Skin epidermis (tissue), 12 donors: ENCODE results near the gene FGFBP1.

Experiments used
- H3K27ac ChIP-seq, 21 experiments: fragments of 200-600 bp; sonication (generic) in 11 of 21; one replicate each; pipeline ENCODE4 v1.5.0; 2020; ENCODE audit warnings: mild to moderate bottlenecking in 3 of 21, inconsistent platforms in 2 of 21, moderate library complexity in 2 of 21
- H3K4me3 ChIP-seq, 7 experiments: fragments of 200-600 bp; sonication (generic) in 2 of 7; one replicate each; pipeline ENCODE4 v1.5.0; 2020; ENCODE audit warnings: inconsistent platforms in 2 of 7, mild to moderate bottlenecking in 2 of 7, moderate library complexity in 1 of 7

The FGFBP1 gene

GRCh38 chr4:15948826-15949225, 10.3 kb upstream of the FGFBP1 start:
- no peak overlapping the region for H3K27ac ChIP-seq

GRCh38 chr4:15947684-15948083, 9.1 kb upstream of the FGFBP1 start:
- Histone ChIP-seq H3K4me3 (no peak overlapping the region), H3K27ac (no peak overlapping the region)

More at GRCh38 chr4:15948826-15949225, 10.3 kb upstream of the FGFBP1 start:
- H3K4me3 ChIP-seq = no peak overlapping the region

- no peak overlapping the region for H3K4me3 ChIP-seq
- no peak overlapping the region for H3K27ac ChIP-seq
Measured at GRCh38 chr4:15945516-15945915, 7.0 kb upstream of the FGFBP1 start.

GRCh38 chr4:15944895-15945294, 6.4 kb upstream of the FGFBP1 start:
- no peak overlapping the region for H3K4me3 ChIP-seq
- no peak overlapping the region for H3K27ac ChIP-seq

GRCh38 chr4:15942283-15942682, 3.7 kb upstream of the FGFBP1 start:
- no peak overlapping the region for H3K27ac ChIP-seq
- no peak overlapping the region for H3K4me3 ChIP-seq

GRCh38 chr4:15938182-15938581, 358 bp downstream of the FGFBP1 start:
- peak overlapping the region in 5 of 7 experiments; percentile 1 to 40 (median 23) for H3K4me3 ChIP-seq

GRCh38 chr4:15936495-15936894, 2.0 kb downstream of the FGFBP1 start:
- H3K4me3 ChIP-seq = peak overlapping the region in 4 of 7 experiments; percentile 5 to 40 (median 28)
- H3K27ac ChIP-seq = peak overlapping the region in 1 of 21 experiments; percentile 72

More at GRCh38 chr4:15938182-15938581, 358 bp downstream of the FGFBP1 start:
- H3K27ac ChIP-seq = peak overlapping the region in 8 of 21 experiments; percentile 13 to 77 (median 38)

GRCh38 chr4:15935504-15936402, 2.8 kb downstream of the FGFBP1 start:
- H3K4me3 ChIP-seq = peak overlapping the region in 2 of 7 experiments; percentile 5 to 40

GRCh38 chr4:15934259-15934658, 4.3 kb downstream of the FGFBP1 start:
- Histone ChIP-seq H3K4me3 (no peak overlapping the region), H3K27ac (no peak overlapping the region)

More at GRCh38 chr4:15935504-15936402, 2.8 kb downstream of the FGFBP1 start:
- no peak overlapping the region for H3K27ac ChIP-seq

GRCh38 chr4:15931451-15932210, 6.9 kb downstream of the FGFBP1 start:
- Histone ChIP-seq H3K4me3 (no peak overlapping the region), H3K27ac (no peak overlapping the region)

- H3K4me3 ChIP-seq = no peak overlapping the region
- H3K27ac ChIP-seq = no peak overlapping the region
Measured at GRCh38 chr4:15930314-15930713, 8.2 kb downstream of the FGFBP1 start.

- Histone ChIP-seq H3K27ac (no peak overlapping the region), H3K4me3 (no peak overlapping the region)
Measured at GRCh38 chr4:15929540-15929939, 9.0 kb downstream of the FGFBP1 start.

GRCh38 chr4:15928883-15929282, 9.7 kb downstream of the FGFBP1 start:
- no peak overlapping the region for H3K4me3 ChIP-seq
- no peak overlapping the region for H3K27ac ChIP-seq

- Histone ChIP-seq H3K27ac (no peak overlapping the region), H3K4me3 (no peak overlapping the region)
Measured at GRCh38 chr4:15926486-15926885, 12.1 kb downstream of the FGFBP1 start.

- no peak overlapping the region for H3K27ac ChIP-seq
- H3K4me3 ChIP-seq = no peak overlapping the region
Measured at GRCh38 chr4:15925830-15926229, 12.7 kb downstream of the FGFBP1 start.

- H3K4me3 ChIP-seq = no peak overlapping the region
- H3K27ac ChIP-seq = no peak overlapping the region
Measured at GRCh38 chr4:15921592-15921932, 17.0 kb downstream of the FGFBP1 start.

GRCh38 chr4:15920723-15921591, 17.6 kb downstream of the FGFBP1 start:
- no peak overlapping the region for H3K27ac ChIP-seq

GRCh38 chr4:15918484-15919129, 19.9 kb downstream of the FGFBP1 start:
- H3K27ac ChIP-seq = no peak overlapping the region
- no peak overlapping the region for H3K4me3 ChIP-seq

More at GRCh38 chr4:15920723-15921591, 17.6 kb downstream of the FGFBP1 start:
- no peak overlapping the region for H3K4me3 ChIP-seq

- H3K27ac ChIP-seq = no peak overlapping the region
Measured at GRCh38 chr4:15917297-15917696, 21.2 kb downstream of the FGFBP1 start.

More at GRCh38 chr4:15917297-15917696, 21.2 kb downstream of the FGFBP1 start:
- H3K4me3 ChIP-seq = no peak overlapping the region
